Ishikawa (cell line): ENCODE results near the gene VGF.

Source experiments
- CREB1 ChIP-seq: IDR thresholded peaks from 2 replicates; pipeline ENCODE4 v1.6.1; 2012; ENCODE audit warnings: low read depth
- EP300 ChIP-seq: IDR thresholded peaks from 2 replicates; pipeline ENCODE4 v1.6.1; 2012; ENCODE audit warnings: borderline replicate concordance
- FOXM1 ChIP-seq: IDR thresholded peaks from 2 replicates; pipeline ENCODE4 v1.6.1; 2012; ENCODE audit warnings: low read depth, borderline replicate concordance
- NFIC ChIP-seq: IDR thresholded peaks from 2 replicates; pipeline ENCODE4 v1.6.1; 2012
- TF ChIP-seq, protein P1 (sequence below): IDR thresholded peaks from 2 replicates; pipeline ENCODE4 v1.6.1; 2012; ENCODE audit warnings: low read depth, mild to moderate bottlenecking

DNA sequence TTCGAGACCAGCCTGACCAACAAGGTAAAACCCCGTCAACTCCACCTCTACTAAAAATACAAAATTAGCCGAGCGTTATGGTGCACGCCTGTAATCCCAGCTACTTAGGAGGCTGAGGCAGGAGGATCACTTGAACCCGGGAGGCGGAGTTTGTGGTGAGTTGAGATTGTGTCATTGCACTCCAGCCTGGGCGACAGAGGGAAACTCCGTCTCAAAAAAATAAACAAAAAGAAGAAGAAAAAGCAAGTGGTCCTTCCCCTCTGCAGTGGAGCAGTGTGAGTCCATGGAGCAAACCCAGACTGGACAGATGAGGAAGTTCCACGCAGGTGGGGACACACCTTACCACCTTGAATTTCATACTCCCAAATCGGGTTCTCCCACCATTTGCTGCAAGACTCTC is 51.5 kb downstream of the VGF start:
- TF ChIP-seq EP300 (no peak), CREB1 (no peak), NFIC (no peak), FOXM1 (no peak)
- TF ChIP-seq, protein P1, sequence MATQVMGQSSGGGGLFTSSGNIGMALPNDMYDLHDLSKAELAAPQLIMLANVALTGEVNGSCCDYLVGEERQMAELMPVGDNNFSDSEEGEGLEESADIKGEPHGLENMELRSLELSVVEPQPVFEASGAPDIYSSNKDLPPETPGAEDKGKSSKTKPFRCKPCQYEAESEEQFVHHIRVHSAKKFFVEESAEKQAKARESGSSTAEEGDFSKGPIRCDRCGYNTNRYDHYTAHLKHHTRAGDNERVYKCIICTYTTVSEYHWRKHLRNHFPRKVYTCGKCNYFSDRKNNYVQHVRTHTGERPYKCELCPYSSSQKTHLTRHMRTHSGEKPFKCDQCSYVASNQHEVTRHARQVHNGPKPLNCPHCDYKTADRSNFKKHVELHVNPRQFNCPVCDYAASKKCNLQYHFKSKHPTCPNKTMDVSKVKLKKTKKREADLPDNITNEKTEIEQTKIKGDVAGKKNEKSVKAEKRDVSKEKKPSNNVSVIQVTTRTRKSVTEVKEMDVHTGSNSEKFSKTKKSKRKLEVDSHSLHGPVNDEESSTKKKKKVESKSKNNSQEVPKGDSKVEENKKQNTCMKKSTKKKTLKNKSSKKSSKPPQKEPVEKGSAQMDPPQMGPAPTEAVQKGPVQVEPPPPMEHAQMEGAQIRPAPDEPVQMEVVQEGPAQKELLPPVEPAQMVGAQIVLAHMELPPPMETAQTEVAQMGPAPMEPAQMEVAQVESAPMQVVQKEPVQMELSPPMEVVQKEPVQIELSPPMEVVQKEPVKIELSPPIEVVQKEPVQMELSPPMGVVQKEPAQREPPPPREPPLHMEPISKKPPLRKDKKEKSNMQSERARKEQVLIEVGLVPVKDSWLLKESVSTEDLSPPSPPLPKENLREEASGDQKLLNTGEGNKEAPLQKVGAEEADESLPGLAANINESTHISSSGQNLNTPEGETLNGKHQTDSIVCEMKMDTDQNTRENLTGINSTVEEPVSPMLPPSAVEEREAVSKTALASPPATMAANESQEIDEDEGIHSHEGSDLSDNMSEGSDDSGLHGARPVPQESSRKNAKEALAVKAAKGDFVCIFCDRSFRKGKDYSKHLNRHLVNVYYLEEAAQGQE = no peak
